ENCODE data around the gene NUAK2. TPM values are rescaled to one million over a fixed set of nuclear protein-coding genes. Genes with fewer than 3 reads are reported as not detected.

NUAK2 gene
- total and polyA plus RNA-seq, 2 donors: 2.1 to 4.0 TPM

DNA sequence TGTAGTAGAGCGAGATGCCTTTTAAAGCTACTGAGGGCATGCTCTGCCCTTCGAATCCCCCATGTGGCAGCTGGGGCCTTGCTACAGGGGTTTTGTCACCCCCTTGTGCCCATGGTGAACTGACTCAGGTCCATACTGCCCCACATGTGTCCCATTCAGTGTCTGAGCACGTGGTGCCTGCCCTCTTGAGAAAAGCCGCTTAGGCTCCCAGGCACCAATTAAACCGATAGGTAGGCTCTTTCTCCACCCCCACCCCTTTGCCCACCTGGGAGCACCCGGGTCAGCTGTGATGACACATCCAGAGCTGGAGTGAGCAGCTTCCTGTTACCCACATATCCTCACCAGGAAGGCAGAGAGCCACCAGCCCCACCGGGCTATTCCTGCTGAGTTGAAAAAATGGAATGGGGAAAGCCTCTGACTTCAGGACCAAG lies 63.3 kb downstream of the NUAK2 start:
- no peak overlapping the region for H3K4me3 ChIP-seq (ENCODE audit: low read length in 2 of 2)
- H3K36me3 ChIP-seq (ENCODE audit: control insufficient read depth in 2 of 2, insufficient read depth in 2 of 2, low read length in 1 of 2): no peaks in the 10 kb centered on the region
- H3K4me1 ChIP-seq (ENCODE audit: control insufficient read depth in 2 of 2, insufficient read depth in 2 of 2, low read length in 2 of 2): peaks cover 15 to 39% of the 10 kb centered on the region in 2 donors
- H3K27ac ChIP-seq (ENCODE audit: low read depth in 1 of 2, low read length in 1 of 2): no peak overlapping the region
- WGBS: 80% methylated on average over 7 of the region's 7 CpGs
- H3K9me3 ChIP-seq (ENCODE audit: control insufficient read depth in 2 of 2, insufficient read depth in 1 of 2, low read length in 1 of 2): no peaks in the 10 kb centered on the region
- H3K27me3 ChIP-seq (ENCODE audit: control insufficient read depth in 2 of 2, insufficient read depth in 1 of 2, low read length in 1 of 2): peaks cover 8 to 56% of the 10 kb centered on the region in 2 donors
- no peak for DNase-seq (ENCODE audit: low read depth in 6 of 9, low spot score in 9 of 9)

DNA sequence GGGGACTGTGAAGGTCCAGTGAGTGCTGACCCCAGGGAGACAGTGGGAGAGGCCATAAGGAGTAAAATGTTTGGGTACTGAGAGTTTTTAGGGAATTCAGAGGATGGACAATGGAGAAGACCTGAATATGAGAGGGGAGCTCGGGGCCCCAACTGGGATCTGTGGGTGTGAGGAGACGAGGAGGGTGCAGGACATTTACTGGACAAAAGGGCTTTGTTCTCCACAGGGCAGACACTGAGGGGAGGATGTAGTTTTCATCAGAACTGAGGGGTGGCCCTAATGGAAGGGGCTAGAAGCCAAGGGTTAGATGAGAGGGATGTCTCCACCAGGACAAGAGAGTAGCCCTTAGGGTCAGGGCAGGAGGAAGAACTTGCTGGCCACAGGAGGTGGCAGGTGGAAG lies 63.8 kb downstream of the NUAK2 start:
- H3K36me3 ChIP-seq (ENCODE audit: control insufficient read depth in 2 of 2, insufficient read depth in 2 of 2, low read length in 1 of 2): no peaks in the 10 kb centered on the region
- H3K27me3 ChIP-seq (ENCODE audit: control insufficient read depth in 2 of 2, insufficient read depth in 1 of 2, low read length in 1 of 2): peaks cover 8 to 51% of the 10 kb centered on the region in 2 donors
- no peak overlapping the region for H3K4me3 ChIP-seq (ENCODE audit: low read length in 2 of 2)
- H3K9me3 ChIP-seq (ENCODE audit: control insufficient read depth in 2 of 2, insufficient read depth in 1 of 2, low read length in 1 of 2): no peaks in the 10 kb centered on the region
- 94% methylated on average over 2 of the region's 2 CpGs for WGBS
- no peak for DNase-seq (ENCODE audit: low read depth in 6 of 9, low spot score in 9 of 9)
- no peak overlapping the region for H3K27ac ChIP-seq (ENCODE audit: low read depth in 1 of 2, low read length in 1 of 2)
- peaks cover 15 to 35% of the 10 kb centered on the region in 2 donors for H3K4me1 ChIP-seq (ENCODE audit: control insufficient read depth in 2 of 2, insufficient read depth in 2 of 2, low read length in 2 of 2)

DNA sequence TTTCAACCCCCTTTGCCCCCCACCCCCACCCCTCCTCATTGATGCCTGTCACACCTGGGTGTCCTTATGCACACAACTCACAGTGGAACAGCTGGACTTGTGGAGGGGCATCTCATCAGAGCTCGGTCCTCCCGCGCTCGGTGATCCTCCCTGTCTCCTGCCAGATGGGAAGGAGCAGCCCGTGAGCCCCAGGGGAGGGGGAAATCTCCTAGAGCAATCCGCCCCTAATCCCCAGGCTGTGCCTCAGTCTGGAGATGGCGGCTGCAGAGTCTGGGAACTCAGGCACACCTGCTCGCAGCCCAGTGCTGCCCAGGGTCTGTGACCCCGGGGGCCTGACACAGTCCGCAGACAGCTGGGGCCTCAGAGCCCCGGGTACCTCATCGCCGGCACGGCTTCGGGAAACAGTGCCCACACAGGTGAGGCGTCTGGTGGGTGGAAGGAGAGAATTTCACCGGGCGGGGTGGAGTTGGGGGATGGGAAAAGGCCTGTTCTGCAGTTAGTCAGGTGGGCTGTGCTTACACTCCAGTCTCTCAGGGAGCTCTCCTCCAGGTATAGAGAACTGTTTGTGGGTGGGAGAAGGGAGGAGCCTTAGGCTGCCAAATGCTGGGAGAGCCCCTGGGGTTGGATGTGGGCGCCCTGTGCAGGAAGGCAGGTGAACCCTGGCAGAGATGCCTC lies 64.5 kb downstream of the NUAK2 start:
- H3K36me3 ChIP-seq (ENCODE audit: control insufficient read depth in 2 of 2, insufficient read depth in 2 of 2, low read length in 1 of 2): no peaks in the 10 kb centered on the region
- WGBS: 96% methylated on average over 19 of the region's 19 CpGs
- DNase-seq (ENCODE audit: low read depth in 6 of 9, low spot score in 9 of 9): no peak
- H3K9me3 ChIP-seq (ENCODE audit: control insufficient read depth in 2 of 2, insufficient read depth in 1 of 2, low read length in 1 of 2): no peaks in the 10 kb centered on the region
- peaks cover 7 to 44% of the 10 kb centered on the region in 2 donors for H3K27me3 ChIP-seq (ENCODE audit: control insufficient read depth in 2 of 2, insufficient read depth in 1 of 2, low read length in 1 of 2)
- H3K4me1 ChIP-seq (ENCODE audit: control insufficient read depth in 2 of 2, insufficient read depth in 2 of 2, low read length in 2 of 2): peaks cover 15 to 30% of the 10 kb centered on the region in 2 donors
- no peak overlapping the region for H3K4me3 ChIP-seq (ENCODE audit: low read length in 2 of 2)
- H3K27ac ChIP-seq (ENCODE audit: low read depth in 1 of 2, low read length in 1 of 2): no peak overlapping the region

DNA sequence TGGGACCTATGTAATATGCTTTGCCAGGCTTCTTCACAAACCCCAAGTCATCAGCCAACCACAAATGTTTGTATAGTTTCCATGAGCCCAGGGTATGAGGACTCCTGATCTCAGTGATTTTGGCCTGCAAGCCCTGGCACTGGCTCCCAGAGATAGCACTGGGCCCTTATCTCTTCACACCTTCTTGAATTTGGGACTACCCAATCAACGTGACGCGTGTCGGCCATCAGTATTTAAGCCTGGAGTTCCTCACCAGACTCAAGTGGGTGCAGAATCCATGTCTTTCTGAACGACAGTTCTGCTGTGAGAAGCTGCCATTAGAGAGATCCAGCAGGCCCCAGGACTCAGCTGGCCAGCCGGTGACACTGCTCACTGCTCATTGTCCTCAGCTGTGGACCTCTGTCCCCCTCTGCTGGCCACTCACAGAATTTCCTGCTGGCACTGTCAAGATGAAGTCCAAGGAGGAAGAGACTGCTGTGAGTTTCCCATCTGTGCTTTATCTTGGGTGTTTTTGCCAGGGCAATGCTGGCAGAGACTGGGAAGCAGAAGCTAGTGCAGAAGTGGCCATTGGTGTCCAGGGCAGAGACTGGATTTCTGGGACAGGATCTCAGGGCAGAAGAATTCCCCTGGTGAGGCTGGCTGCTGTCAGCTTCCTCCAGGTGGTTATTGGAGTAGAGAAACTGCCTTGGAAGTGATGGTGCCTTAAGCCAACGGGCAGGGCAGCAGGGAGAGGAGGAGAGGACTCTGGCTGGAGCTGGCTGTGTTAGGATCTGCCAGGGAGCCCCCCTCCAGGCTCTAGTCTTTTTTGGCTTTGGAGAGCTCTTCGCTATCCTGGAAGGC lies 65.4 kb downstream of the NUAK2 start:
- Histone ChIP-seq H3K9me3 (ENCODE audit: control insufficient read depth in 2 of 2, insufficient read depth in 1 of 2, low read length in 1 of 2) (no peaks in the 10 kb centered on the region), H3K27ac (ENCODE audit: low read depth in 1 of 2, low read length in 1 of 2) (no peak overlapping the region), H3K27me3 (ENCODE audit: control insufficient read depth in 2 of 2, insufficient read depth in 1 of 2, low read length in 1 of 2) (peaks cover 4 to 35% of the 10 kb centered on the region in 2 donors), H3K36me3 (ENCODE audit: control insufficient read depth in 2 of 2, insufficient read depth in 2 of 2, low read length in 1 of 2) (no peaks in the 10 kb centered on the region), H3K4me1 (ENCODE audit: control insufficient read depth in 2 of 2, insufficient read depth in 2 of 2, low read length in 2 of 2) (peaks cover 15 to 30% of the 10 kb centered on the region in 2 donors), H3K4me3 (ENCODE audit: low read length in 2 of 2) (no peak overlapping the region)
- peak; percentile 57 to 86 (median 70) for DNase-seq (ENCODE audit: low read depth in 6 of 9, low spot score in 9 of 9)
- 61% methylated on average over 8 of the region's 8 CpGs for WGBS

Other genes starting within 250 kb of the NUAK2 start
- 1.7 TPM for gene TMEM81, start 237.3 kb downstream of the NUAK2 start, total RNA-seq
- gene TMEM81, start 237.3 kb downstream of the NUAK2 start, polyA plus RNA-seq: 4.6 TPM
- gene RBBP5, start 199.8 kb downstream of the NUAK2 start, total RNA-seq: 15.2 TPM
- 7.8 TPM for gene RBBP5, start 199.8 kb downstream of the NUAK2 start, polyA plus RNA-seq
- gene DSTYK, start 110.0 kb downstream of the NUAK2 start, total RNA-seq: 5.4 TPM
- 6.3 TPM for gene DSTYK, start 110.0 kb downstream of the NUAK2 start, polyA plus RNA-seq
- gene TMCC2, start 93.8 kb downstream of the NUAK2 start, total RNA-seq: 5.1 TPM
- gene TMCC2, start 93.8 kb downstream of the NUAK2 start, polyA plus RNA-seq: 3.7 TPM
- 0.19 TPM for gene KLHDC8A, start 35.2 kb upstream of the NUAK2 start, total RNA-seq
- gene KLHDC8A, start 35.2 kb upstream of the NUAK2 start, polyA plus RNA-seq: 0.50 TPM
- gene LEMD1, start 100.3 kb upstream of the NUAK2 start, total RNA-seq: 0.24 TPM
- gene LEMD1, start 100.3 kb upstream of the NUAK2 start, polyA plus RNA-seq: 0.66 TPM
- gene BLACAT1, start 134.3 kb upstream of the NUAK2 start, total RNA-seq: 0.05 TPM
- 0.14 TPM for gene BLACAT1, start 134.3 kb upstream of the NUAK2 start, polyA plus RNA-seq
- gene CDK18, start 182.9 kb upstream of the NUAK2 start, total RNA-seq: 1.8 TPM
- gene CDK18, start 182.9 kb upstream of the NUAK2 start, polyA plus RNA-seq: 5.4 TPM